ENCODE measurements around the gene SYNDIG1. TPM values are rescaled to one million over a fixed set of nuclear protein-coding genes. Genes with fewer than 3 reads are reported as not detected.

SYNDIG1 gene
- total RNA-seq, 6 experiments from 2014 or later: not detected

GRCh38 chr20:24643731-24644626, 174.6 kb downstream of the SYNDIG1 start:
- Histone ChIP-seq H3K4me3 (no peak overlapping the region), H3K27ac (no peak overlapping the region), H3K27me3 (no peaks in the 10 kb centered on the region), H3K4me1 (no peaks in the 10 kb centered on the region), H3K36me3 (no peaks in the 10 kb centered on the region), H3K9me3 (no peaks in the 10 kb centered on the region)
- no peak for DNase-seq
- intact Hi-C loops (cut with DNase I): no loop called here
- WGBS (ENCODE audit: insufficient coverage, low coverage, low lambda C conversion rate, missing lambda C conversion rate): 74% methylated on average over 2 of the region's 2 CpGs
- no peak for ATAC-seq
- no peak for TF ChIP-seq POLR2A (IDR thresholded peaks at IDR 0.05)
- no peak for TF ChIP-seq CTCF (IDR thresholded peaks at IDR 0.05)

GRCh38 chr20:24646321-24646720, 176.9 kb downstream of the SYNDIG1 start:
- TF ChIP-seq POLR2A (IDR thresholded peaks at IDR 0.05) (no peak), CTCF (IDR thresholded peaks at IDR 0.05) (no peak)
- ATAC-seq (no peak), DNase-seq (no peak)
- Histone ChIP-seq H3K27me3 (no peaks in the 10 kb centered on the region), H3K4me3 (no peak overlapping the region), H3K27ac (no peak overlapping the region), H3K4me1 (no peaks in the 10 kb centered on the region), H3K36me3 (no peaks in the 10 kb centered on the region), H3K9me3 (no peaks in the 10 kb centered on the region)
- intact Hi-C loops (cut with DNase I): no loop called here
- WGBS (ENCODE audit: insufficient coverage, low coverage, low lambda C conversion rate, missing lambda C conversion rate): 56% methylated on average over 8 of the region's 10 CpGs

GRCh38 chr20:24647713-24648112, 178.3 kb downstream of the SYNDIG1 start:
- 44% methylated on average over 1 of the region's 2 CpGs for WGBS (ENCODE audit: insufficient coverage, low coverage, low lambda C conversion rate, missing lambda C conversion rate)
- DNase-seq: no peak
- H3K4me3 ChIP-seq: no peak overlapping the region
- ATAC-seq: no peak
- intact Hi-C loops (cut with DNase I): no loop called here
- H3K4me1 ChIP-seq: no peaks in the 10 kb centered on the region
- no peaks in the 10 kb centered on the region for H3K27me3 ChIP-seq
- no peaks in the 10 kb centered on the region for H3K9me3 ChIP-seq
- TF ChIP-seq POLR2A (IDR thresholded peaks at IDR 0.05): no peak
- no peak for TF ChIP-seq CTCF (IDR thresholded peaks at IDR 0.05)
- no peaks in the 10 kb centered on the region for H3K36me3 ChIP-seq
- no peak overlapping the region for H3K27ac ChIP-seq

GRCh38 chr20:24648481-24648880, 179.1 kb downstream of the SYNDIG1 start:
- DNase-seq (no peak), ATAC-seq (no peak)
- H3K4me3 ChIP-seq: no peak overlapping the region

More at GRCh38 chr20:24648481-24648880, 179.1 kb downstream of the SYNDIG1 start:
- Histone ChIP-seq H3K27ac (no peak overlapping the region), H3K36me3 (no peaks in the 10 kb centered on the region), H3K27me3 (no peaks in the 10 kb centered on the region), H3K9me3 (no peaks in the 10 kb centered on the region), H3K4me1 (no peaks in the 10 kb centered on the region)
- WGBS (ENCODE audit: insufficient coverage, low coverage, low lambda C conversion rate, missing lambda C conversion rate): 57% methylated on average over 4 of the region's 4 CpGs
- intact Hi-C loops (cut with DNase I): no loop called here
- no peak for TF ChIP-seq CTCF (IDR thresholded peaks at IDR 0.05)
- no peak for TF ChIP-seq POLR2A (IDR thresholded peaks at IDR 0.05)
